GM21717 (cell line): Measurements from ENCODE around the gene CCDC137.

Experiments
- ATAC-seq: cut with Tn5 transposase; IDR thresholded peaks from one replicate; pipeline ENCODE4 v1.9.1; 2021; ENCODE audit warnings: mild to moderate bottlenecking, moderate library complexity; ENCODE audit not compliant: unreplicated experiment

The CCDC137 gene

DNA sequence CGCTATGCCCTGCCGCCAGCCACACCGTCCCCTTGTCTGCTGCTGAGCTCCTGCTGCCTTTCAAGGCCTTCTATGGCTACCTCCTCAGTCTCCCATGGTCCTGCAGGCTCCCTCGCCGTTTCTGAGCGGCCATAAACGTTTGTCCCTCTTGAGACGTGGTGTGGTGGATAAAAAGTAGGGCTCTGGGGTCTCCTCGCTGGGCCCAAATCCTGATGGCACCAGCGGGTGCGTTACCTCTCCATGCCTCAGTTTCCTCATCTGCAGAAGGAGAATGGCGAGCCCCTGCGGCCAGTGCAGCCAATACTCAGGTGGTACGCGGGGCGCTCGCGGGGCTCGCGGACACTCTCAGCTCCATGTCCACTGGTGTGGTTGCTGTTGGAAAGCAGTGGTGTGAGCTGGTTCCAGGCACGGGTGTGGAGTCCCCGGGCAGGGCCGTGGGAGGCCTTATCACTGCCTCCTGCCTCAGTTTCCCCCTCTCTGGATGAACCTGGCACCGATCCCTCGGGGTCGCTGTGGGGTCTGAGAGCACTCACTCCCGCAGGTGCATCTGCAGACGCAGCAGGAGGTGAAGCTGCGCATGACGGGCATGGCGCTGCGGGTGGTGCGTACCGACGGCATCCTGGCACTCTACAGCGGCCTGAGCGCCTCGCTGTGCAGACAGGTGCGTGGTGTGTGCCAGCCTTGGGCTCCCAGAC is 48.0 kb downstream of the CCDC137 start:
- no peak for ATAC-seq

DNA sequence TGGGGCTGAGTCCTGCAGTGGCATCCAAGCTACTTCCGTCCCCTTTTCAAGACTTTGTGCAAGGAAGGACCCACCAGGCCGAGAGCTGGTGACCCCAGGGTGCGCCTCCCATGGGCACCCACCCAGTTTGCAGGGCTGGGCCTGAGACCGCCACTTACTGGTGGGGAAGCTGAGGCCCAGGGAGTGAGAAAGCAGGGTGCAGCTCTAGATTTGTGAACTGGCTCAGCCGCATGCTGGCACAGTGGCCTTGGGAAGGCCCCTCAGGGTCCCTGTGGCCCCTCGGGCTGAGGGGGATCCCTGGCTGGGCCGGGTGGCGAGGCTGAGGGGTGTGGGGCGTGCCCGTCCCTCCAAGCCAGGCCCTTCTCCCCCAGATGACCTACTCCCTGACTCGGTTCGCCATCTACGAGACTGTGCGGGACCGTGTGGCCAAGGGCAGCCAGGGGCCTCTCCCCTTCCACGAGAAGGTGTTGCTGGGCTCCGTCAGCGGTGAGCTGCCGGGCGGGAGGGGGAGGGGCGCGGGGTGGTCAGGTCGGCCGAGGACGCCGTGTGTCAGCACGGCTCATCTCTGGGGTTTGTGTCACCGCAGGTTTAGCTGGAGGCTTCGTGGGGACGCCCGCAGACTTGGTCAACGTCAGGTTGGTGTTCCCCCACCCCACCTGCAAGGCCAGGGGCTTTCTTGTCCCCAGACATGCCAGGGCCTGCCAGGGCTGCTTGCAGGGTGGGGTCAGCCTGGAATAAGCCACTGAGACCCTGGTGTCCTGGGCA is 48.8 kb downstream of the CCDC137 start:
- ATAC-seq: no peak

DNA sequence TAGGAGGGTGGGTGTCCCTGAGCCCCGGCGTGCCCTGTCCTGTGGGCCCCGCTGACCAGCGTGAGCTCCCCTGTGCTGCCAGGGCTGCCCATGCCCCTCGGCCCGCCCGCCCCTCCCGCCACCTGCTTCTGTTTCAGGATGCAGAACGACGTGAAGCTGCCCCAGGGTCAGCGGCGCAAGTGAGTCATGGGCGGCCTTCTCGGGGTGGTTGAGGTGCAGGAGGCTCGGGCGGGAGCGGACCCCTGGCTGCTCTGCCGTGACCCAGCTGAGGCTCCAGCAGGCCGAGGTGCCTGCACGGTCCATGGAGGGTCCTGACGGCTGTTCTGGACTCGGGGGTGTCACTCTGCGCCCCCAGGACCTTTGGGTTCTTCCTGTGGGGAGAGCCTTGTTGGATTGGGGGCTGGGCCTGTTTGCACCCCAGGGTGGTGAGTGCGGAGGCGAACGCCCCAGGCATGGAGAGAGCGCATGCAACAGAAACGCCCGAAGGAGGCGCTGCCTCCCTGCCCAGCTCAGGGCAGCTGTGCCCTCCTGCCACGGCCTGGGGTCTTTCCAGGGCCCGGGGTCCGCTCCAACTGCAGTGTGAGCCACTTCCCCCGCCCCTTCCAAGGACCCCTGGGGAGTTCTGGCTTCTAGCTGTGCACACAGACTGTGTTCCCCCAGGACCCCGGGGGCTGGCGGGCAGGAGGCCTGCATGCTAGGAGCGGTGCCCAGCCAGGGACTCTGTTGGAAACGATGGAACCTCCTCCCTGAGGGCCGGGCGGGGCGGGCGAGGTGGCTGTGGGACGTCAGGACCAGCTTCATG is 49.5 kb downstream of the CCDC137 start:
- no peak for ATAC-seq

DNA sequence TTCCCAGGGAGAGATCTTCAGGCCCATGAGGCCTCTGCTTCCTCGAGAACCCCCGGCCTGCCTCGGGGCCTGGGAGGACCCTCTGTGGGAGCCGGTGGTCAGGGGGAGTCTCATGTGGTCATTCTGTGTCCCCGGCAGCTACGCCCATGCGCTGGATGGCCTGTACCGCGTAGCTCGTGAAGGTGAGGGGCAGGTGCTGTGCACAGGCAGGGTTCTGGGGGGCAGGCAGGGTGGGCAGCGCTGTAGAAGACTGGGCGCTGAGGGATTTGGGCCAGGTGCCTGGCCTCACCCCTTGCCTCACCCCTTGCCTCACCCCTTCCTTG is 50.1 kb downstream of the CCDC137 start:
- ATAC-seq: no peak

DNA sequence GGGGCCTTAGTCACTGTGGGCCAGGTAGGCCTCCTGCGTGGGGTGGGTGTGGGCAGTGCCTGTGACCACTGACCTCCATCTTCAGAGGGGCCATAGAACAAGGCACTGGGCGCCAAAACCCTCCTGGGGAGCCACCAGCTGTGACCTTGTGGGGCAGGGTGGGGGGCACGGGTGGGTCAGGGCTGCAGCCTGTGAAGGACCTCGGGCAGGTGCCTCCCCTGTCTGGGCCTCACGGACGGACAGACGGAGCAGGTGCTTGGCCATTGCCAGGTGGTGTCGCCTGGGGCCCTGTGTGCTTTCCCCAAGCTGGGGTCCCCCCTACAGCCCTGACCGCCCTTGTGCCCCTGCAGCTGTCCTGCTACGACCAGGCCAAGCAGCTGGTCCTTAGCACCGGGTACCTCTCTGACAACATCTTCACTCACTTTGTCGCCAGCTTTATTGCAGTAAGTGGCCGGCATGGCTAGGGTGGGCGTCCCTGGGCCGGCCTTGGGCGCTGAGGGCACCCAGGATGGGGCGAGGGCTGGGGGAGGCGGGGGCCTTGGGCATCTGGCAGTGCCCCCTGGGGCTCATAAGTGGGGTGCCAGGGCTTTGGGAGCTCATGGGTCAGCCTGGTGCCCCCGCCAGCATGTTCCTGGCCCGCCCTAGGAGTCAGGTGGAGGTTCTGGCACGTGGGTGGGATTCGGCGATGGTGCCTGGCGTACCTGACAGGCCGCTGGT is 50.7 kb downstream of the CCDC137 start:
- ATAC-seq: no peak

DNA sequence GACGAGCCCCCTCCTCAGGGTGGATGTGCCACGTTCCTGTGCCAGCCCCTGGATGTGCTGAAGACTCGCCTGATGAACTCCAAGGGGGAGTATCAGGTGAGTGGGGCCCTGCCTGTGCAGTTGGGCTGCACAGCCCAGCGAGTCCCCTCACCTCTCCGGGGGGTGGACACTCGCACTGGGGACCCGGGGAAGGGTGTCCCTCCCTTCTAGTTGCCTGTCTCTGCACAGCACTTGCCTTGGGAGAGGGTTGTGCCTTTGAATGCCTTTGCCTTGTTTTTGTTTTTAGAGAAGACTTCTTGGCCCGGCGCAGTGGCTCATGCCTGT is 51.2 kb downstream of the CCDC137 start:
- no peak for ATAC-seq

DNA sequence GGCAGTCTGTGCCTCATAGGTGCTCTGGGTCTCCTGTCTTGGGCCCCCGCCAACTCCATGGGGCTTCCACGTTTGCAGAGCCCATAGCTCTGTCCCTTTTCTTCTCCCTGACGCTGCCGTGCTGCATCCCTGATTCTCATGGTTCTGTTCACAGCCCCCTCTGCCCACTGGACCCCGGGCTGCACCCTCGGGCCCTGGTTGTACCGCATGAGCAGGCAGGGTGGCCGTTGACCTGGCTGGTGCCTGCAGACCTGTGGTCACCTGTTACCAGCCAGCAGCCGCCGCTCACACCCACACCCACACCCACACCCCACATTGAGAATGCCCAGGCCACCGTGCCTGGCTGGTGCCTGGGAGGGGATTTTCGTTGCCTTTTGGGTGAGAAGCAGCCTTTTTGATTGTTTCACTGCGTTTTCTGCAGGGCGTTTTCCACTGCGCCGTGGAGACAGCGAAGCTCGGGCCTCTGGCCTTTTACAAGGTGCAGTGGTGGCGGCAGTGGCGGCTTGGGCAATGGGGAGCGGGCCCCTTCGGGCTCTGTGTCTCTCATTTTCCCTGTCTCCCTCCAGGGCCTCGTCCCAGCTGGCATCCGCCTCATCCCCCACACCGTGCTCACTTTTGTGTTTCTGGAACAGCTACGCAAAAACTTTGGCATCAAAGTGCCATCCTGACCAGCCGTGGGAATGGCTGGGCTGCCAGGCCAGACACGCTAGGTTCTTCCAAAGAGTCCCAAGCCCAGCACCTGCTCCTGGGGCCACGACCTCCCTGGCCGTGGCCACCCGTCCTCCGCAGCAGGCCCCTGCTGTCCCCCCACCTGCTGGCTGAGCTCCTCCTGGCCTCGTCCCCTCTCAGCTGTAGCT is 53.1 kb downstream of the CCDC137 start:
- no peak for ATAC-seq

DNA sequence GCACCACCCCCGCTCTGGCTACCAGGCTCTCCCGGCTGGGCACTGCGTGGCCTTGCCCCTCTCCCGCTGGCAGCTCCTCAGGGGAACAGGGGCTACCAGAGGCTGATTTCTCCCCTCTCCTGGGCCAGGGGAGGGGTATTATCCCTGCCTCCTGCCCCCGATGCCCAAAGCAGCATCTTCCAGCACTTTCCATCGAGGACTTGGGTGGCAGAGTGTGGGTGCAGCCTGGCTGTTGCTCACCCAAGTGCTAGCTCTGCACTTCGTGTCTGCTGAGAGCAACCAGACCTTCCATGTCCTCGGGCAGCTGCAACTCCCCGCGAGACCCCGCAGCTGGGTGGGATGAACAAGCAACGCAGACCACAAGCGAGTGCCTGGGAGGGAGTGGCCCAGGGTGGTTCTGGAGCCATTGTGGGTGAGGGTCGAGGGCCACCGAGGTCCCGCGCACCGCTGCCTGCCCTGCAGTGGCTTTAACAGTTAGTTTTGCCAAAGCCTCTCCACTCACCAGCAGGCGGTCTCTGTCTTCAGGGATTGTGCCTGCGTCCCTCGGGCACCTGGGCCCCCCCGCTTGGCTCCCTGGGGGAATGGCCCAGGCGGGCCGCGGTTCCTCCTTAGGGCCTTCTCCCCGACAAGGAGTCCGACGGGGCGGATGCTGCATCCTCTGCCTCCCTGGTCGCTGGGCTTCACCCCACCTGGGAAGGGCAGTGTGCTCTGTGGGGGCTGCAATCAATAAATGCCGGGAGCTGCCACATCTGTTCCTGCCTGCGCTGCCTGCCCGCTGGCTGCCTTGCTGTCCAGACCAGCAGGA is 53.9 kb downstream of the CCDC137 start:
- ATAC-seq: no peak

DNA sequence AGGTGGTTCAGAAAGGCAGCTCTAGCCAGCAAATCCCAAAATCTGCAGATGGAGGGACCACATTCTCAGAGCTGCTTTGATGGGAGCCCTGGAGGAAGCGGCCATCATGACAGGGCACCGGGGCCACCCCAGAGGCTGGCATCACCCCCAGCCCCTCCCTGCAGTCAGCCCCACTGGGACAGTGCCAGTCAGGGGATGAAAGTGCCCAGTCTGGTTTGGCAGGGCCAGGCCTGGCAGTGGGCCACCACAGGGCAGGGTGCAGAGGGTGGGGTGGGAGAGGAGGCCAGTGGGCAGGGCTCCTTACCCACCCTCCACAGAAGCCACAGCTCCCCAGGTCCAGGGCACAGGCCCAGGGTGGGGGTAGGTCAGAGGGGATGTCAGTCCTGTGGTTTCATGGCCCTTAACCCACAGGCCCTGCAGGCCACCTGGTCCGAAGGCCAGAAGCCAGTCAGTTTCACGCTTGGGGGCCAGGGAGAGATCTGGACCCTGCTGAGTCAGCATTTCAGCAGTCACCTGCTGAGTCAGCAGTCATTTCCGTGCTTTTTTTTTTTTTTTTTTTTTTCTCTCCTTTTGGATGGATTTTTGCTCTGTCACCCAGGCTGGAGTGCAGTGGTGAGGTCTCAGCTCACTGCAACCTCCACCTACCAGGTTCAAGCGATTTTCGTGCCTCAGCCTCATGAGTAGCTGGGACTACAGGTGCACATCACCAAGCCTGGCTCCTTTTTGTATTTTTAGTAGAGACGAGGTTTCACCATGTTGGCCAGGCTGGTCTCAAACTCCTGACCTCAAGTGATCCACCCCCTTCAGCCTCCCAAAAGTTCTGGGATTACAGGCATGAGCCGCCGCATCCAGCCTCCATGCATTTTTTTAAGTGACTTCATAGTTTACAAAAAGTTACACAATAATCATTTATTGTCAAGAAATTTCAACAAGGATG is 55.9 kb downstream of the CCDC137 start:
- no peak for ATAC-seq
